Effector memory CD8-positive, alpha-beta T cell (primary cell): ENCODE measurements around the gene SNX14.
A peak's percentile ranks its signal among the peaks of the same experiment; 100 is the strongest.

ENCODE experiments used
- ATAC-seq: fragments of 150-1000 bp; cut with Tn5 transposase; replicated peaks from 2 replicates; pipeline ENCODE4 v1.10.0; 2021; ENCODE audit warnings: mild to moderate bottlenecking, moderate library complexity
- DNase-seq, 3 experiments: peaks; one replicate each; pipeline ENCODE4 v3.0.0; 2021
- H3K27ac Mint-ChIP-seq, 2 donors: one replicate each; pipeline ENCODE4 v1.8.0; 2022; ENCODE audit warnings: mild to moderate bottlenecking in 2 of 2, mixed read lengths in 2 of 2, moderate library complexity in 2 of 2
- H3K27me3 Mint-ChIP-seq, 2 donors: one replicate each; pipeline ENCODE4 v1.8.0; 2022; ENCODE audit warnings: mixed read lengths in 2 of 2
- H3K36me3 Mint-ChIP-seq: one replicate; pipeline ENCODE4 v1.8.0; 2022; ENCODE audit warnings: mild to moderate bottlenecking, moderate library complexity, mixed read lengths; ENCODE audit not compliant: insufficient read depth
- H3K4me1 Mint-ChIP-seq, 2 donors: one replicate each; pipeline ENCODE4 v1.8.0; 2022; ENCODE audit warnings: low read depth in 2 of 2, mixed read lengths in 2 of 2
- H3K4me3 Mint-ChIP-seq, 2 donors: one replicate each; pipeline ENCODE4 v1.8.0; 2022; ENCODE audit warnings: mild to moderate bottlenecking in 2 of 2, mixed read lengths in 2 of 2, moderate library complexity in 2 of 2
- H3K9me3 Mint-ChIP-seq, 2 donors: one replicate each; pipeline ENCODE4 v1.8.0; 2022; ENCODE audit warnings: mixed read lengths in 2 of 2

SNX14 gene

GRCh38 chr6:85482905-85483700 is 110.6 kb downstream of the SNX14 start:
- Mint-ChIP-seq H3K27me3 (no peaks in the 10 kb centered on the region), H3K4me1 (peaks cover 3 to 8% of the 10 kb centered on the region in 2 donors), H3K27ac (peak overlapping the region in 1 of 2 donors; percentile 6), H3K36me3 (peaks cover 3% of the 10 kb centered on the region), H3K9me3 (no peaks in the 10 kb centered on the region), H3K4me3 (no peak overlapping the region)
- peak; percentile 93 for ATAC-seq
- peak; percentile 77 to 83 (median 83) for DNase-seq

DNA sequence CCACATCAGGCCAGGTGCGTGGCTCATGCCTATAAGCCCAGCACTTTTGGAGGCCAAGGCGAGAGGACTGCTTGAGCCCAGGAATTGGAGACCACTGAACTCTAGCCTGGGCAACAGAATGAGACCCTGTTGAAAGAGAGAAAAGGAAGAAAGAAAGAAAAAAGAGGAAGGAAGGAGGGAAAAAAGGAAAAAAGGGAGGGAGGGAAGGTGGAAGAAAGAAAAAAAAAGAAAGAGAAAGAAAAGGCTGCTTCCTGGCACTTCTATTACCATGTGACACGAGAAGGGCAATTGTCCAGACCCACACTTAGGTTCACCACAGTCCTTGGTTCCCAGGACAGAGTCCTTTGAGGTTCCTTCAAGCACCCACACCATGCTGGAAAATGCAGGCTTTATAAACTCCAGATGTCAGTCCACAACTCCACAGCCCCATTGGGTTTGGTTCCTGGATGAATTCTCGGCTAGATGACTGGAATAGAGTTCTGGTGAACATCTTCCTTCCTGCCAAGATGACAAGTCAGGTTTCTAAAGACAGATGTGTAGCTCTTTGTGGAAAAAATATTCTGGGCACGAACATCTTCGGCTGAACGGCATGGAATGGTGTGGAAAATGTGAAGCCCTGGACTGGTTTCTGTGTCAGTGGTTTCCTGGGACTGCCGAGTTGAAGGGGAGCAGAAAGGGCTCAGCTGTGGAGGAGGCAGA is 111.3 kb downstream of the SNX14 start:
- Mint-ChIP-seq H3K4me1 (peaks cover 3 to 8% of the 10 kb centered on the region in 2 donors), H3K4me3 (no peak overlapping the region), H3K27ac (peak overlapping the region in 1 of 2 donors; percentile 6), H3K27me3 (no peaks in the 10 kb centered on the region), H3K9me3 (no peaks in the 10 kb centered on the region), H3K36me3 (peaks cover 3% of the 10 kb centered on the region)
- no peak for ATAC-seq
- no peak for DNase-seq

GRCh38 chr6:85479208-85479607 is 114.5 kb downstream of the SNX14 start:
- Mint-ChIP-seq H3K36me3 (peaks cover 3% of the 10 kb centered on the region), H3K27ac (no peak overlapping the region), H3K27me3 (no peaks in the 10 kb centered on the region), H3K4me1 (peaks cover 3 to 8% of the 10 kb centered on the region in 2 donors), H3K9me3 (no peaks in the 10 kb centered on the region), H3K4me3 (no peak overlapping the region)
- no peak for DNase-seq
- no peak for ATAC-seq

DNA sequence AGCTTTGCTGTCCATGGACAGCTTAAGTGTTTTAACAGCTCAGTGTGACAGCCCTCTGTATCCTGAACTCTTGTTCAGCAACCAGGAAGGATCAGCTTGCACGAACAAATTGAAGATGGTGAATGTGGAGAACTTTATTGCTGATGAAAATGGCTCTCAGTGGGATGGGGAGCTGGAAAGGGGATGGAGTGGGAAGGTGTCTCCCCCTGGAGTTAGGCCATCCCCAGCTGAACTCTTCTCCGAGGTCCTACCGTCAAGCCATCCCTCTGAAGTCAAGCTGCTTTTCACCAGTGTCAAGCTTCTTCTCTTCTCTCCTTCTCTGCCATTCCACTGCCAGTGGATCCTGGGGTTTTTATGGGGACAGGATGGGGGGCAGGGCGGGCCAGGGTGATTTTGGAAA is 117.1 kb downstream of the SNX14 start:
- no peaks in the 10 kb centered on the region for H3K9me3 Mint-ChIP-seq
- H3K36me3 Mint-ChIP-seq, result no peaks in the 10 kb centered on the region
- H3K4me1 Mint-ChIP-seq, result no peaks in the 10 kb centered on the region
- H3K27ac Mint-ChIP-seq, result no peak overlapping the region
- no peak overlapping the region for H3K4me3 Mint-ChIP-seq
- H3K27me3 Mint-ChIP-seq, result no peaks in the 10 kb centered on the region
- ATAC-seq (no peak), DNase-seq (no peak)

DNA sequence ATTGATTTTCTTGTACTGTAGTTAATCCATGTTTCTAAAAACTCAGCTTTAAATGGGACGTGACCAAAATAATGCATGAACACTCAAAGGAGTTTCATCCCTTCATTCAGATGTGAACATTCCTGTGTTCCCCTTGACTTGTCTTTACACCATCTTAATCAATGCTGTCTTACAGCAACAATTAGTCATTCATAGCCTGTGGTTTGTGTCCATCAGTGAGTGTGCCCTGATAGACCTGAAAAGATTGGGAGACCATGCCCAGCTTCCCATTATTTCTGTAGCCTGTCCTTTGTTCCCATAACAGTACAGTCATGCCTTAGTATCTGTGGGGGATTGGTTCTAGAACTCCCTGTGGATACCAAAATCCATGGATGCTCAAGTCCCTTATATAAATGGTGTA is 119.9 kb downstream of the SNX14 start:
- H3K27ac Mint-ChIP-seq, result no peak overlapping the region
- H3K36me3 Mint-ChIP-seq, result no peaks in the 10 kb centered on the region

GRCh38 chr6:85472744-85473143 is 120.9 kb downstream of the SNX14 start:
- H3K27ac Mint-ChIP-seq, result no peak overlapping the region
- peaks cover 6 to 8% of the 10 kb centered on the region in 2 donors for H3K27me3 Mint-ChIP-seq
- no peaks in the 10 kb centered on the region for H3K4me1 Mint-ChIP-seq
- DNase-seq, result no peak
- no peak overlapping the region for H3K4me3 Mint-ChIP-seq
- no peaks in the 10 kb centered on the region for H3K9me3 Mint-ChIP-seq
- no peaks in the 10 kb centered on the region for H3K36me3 Mint-ChIP-seq
- ATAC-seq, result no peak

More for the DNA sequence above, 119.9 kb downstream of the SNX14 start:
- Mint-ChIP-seq H3K9me3 (no peaks in the 10 kb centered on the region), H3K4me3 (no peak overlapping the region), H3K4me1 (no peaks in the 10 kb centered on the region), H3K27me3 (peaks cover 0 to 1% of the 10 kb centered on the region in 2 donors)
- ATAC-seq, result no peak
- DNase-seq, result no peak

DNA sequence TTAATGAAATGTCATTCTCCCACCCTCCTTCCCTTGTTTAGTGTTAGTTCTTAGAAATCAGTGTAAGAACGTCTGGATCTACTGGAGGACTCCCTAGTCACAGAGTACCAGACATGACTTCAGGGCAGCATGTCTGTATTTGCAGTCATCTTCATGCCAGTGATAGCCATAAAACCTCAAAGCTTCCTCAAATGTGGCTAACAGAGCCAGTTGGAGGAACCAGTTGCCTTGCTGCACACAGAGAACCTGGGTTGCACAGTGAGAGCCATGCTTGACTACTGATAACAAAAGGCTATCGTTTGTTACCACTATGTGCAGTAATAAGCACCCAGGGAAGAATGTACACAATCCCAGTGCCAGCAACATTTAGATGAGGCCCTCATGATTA is 123.6 kb downstream of the SNX14 start:
- Mint-ChIP-seq H3K27me3 (peaks cover 6 to 8% of the 10 kb centered on the region in 2 donors), H3K4me1 (peaks cover 11 to 13% of the 10 kb centered on the region in 2 donors), H3K36me3 (no peaks in the 10 kb centered on the region), H3K27ac (no peak overlapping the region), H3K4me3 (no peak overlapping the region), H3K9me3 (no peaks in the 10 kb centered on the region)
- DNase-seq (no peak), ATAC-seq (no peak)

DNA sequence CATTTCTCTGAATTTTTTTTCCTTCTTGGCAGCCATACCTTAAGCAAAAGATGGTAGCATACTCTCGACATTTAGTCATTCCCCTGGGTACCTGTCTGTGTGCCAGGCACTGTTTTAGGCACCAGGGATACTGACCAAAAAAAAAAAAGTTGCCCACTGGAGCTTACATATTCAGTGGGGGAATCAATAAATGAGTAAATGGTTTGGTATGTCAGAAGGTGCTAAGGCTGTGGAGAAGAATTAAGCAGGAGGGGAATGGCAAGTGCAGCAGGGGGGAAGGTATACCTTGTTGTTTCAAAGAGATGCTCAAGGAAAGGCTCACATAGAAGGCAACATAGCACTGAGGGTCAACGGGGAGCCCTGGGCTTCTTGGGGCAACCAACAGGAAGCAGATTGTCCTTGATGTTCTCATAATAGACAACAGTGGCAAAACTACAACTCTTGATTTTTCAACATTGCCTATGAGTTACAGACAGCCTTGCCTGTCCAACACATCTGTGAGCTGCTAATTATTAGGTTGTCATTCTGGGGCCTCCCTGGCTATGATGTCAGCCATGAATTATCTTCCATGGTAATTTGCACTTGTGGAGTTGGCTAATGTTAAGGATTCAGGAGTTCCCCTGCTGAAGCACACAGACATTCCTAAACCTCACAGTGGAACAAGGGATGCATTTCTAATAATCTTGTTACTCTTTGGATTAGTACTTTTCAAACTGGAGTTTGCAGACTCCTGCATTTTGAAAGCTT is 124.2 kb downstream of the SNX14 start:
- Mint-ChIP-seq H3K4me3 (no peak overlapping the region), H3K36me3 (no peaks in the 10 kb centered on the region), H3K4me1 (peaks cover 17 to 18% of the 10 kb centered on the region in 2 donors), H3K27me3 (peaks cover 6 to 8% of the 10 kb centered on the region in 2 donors), H3K27ac (no peak overlapping the region), H3K9me3 (no peaks in the 10 kb centered on the region)
- DNase-seq, result no peak
- ATAC-seq, result no peak

GRCh38 chr6:85468326-85468725 is 125.3 kb downstream of the SNX14 start:
- no peaks in the 10 kb centered on the region for H3K9me3 Mint-ChIP-seq
- no peak overlapping the region for H3K27ac Mint-ChIP-seq

DNA sequence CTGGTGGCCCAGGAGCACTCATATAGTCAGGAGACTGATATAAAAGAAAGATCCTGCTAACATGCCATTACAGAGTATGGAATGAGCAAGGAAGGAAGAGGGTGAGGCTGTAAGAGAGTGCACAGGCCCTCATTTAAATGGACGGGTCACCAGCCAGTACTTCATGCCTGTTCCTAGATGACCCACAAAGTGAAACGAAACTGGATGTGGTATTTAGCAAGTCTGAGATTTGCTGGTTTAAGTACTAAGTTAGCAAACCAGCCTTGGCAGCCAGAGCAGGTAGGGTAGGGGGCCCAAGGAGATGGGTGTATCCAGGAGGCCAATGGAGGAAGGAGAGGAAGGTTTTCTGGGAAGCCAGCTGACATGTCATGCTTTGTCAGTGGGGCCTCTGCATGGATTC is 127.9 kb downstream of the SNX14 start:
- H3K36me3 Mint-ChIP-seq, result peaks cover 7% of the 10 kb centered on the region
- peak overlapping the region; percentile 3 to 4 for H3K27ac Mint-ChIP-seq
- H3K9me3 Mint-ChIP-seq, result no peaks in the 10 kb centered on the region
- peaks cover 40 to 41% of the 10 kb centered on the region in 2 donors for H3K4me1 Mint-ChIP-seq
- DNase-seq (no peak), ATAC-seq (peak; percentile 21)
- peak overlapping the region; percentile 54 to 56 for H3K4me3 Mint-ChIP-seq
- peaks cover 6 to 8% of the 10 kb centered on the region in 2 donors for H3K27me3 Mint-ChIP-seq

More at GRCh38 chr6:85468326-85468725, 125.3 kb downstream of the SNX14 start:
- Mint-ChIP-seq H3K4me1 (peaks cover 22 to 24% of the 10 kb centered on the region in 2 donors), H3K4me3 (no peak overlapping the region), H3K27me3 (peaks cover 6 to 8% of the 10 kb centered on the region in 2 donors), H3K36me3 (no peaks in the 10 kb centered on the region)
- no peak for ATAC-seq
- no peak for DNase-seq

GRCh38 chr6:85464722-85465150 is 128.9 kb downstream of the SNX14 start:
- peak overlapping the region; percentile 13 to 54 for H3K4me3 Mint-ChIP-seq
- no peak for ATAC-seq
- H3K4me1 Mint-ChIP-seq, result peaks cover 42 to 45% of the 10 kb centered on the region in 2 donors
- no peaks in the 10 kb centered on the region for H3K9me3 Mint-ChIP-seq
- peak overlapping the region; percentile 24 to 78 for H3K27ac Mint-ChIP-seq
- peaks cover 6 to 8% of the 10 kb centered on the region in 2 donors for H3K27me3 Mint-ChIP-seq
- H3K36me3 Mint-ChIP-seq, result peaks cover 7% of the 10 kb centered on the region
- DNase-seq, result no peak

- ATAC-seq (no peak), DNase-seq (no peak)
- Mint-ChIP-seq H3K27me3 (peaks cover 6 to 8% of the 10 kb centered on the region in 2 donors), H3K9me3 (no peaks in the 10 kb centered on the region), H3K36me3 (peaks cover 7% of the 10 kb centered on the region), H3K27ac (peak overlapping the region; percentile 24 to 78), H3K4me3 (peak overlapping the region in 1 of 2 donors; percentile 13), H3K4me1 (peaks cover 42 to 45% of the 10 kb centered on the region in 2 donors)
Measured at GRCh38 chr6:85464260-85464644, 129.4 kb downstream of the SNX14 start.

DNA sequence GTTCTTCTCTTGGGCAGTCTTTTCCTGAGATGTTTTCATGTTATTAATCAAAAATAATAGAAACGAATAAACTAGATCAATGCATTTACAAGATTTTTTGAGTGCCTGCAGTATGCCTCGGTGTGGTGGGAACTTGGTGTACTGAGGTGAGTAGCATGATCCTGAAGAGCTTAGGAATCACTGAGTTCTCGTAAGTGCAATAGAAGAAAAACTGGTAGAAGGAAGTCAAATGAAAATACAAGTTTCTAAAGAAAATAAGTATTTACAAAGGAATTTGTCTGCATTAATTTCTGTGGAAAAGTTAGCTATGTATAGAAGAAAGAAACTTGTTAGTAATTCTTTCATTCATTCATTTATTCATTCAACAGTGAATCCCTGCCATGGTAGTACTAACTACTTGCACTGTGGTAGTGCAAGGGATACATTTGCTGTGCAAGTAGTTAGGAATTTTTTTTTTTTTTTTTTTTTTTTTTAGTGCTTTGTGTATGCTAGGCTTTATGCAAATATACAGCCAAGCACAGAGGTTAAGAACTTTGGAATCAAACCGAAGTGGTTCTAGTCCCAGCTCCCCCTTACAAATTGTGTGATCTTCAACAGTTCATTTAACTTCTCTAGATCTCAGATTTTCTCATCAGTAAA is 129.9 kb downstream of the SNX14 start:
- Mint-ChIP-seq H3K36me3 (peaks cover 12% of the 10 kb centered on the region), H3K9me3 (no peaks in the 10 kb centered on the region), H3K27ac (peak overlapping the region; percentile 24 to 78), H3K27me3 (peaks cover 6 to 7% of the 10 kb centered on the region in 2 donors), H3K4me1 (peaks cover 46 to 50% of the 10 kb centered on the region in 2 donors), H3K4me3 (no peak overlapping the region)
- ATAC-seq (no peak), DNase-seq (no peak)
